GM19468 (cell line): Measurements from ENCODE around the gene SLC7A6OS.

Experiments
- ATAC-seq: cut with Tn5 transposase; IDR thresholded peaks from one replicate; pipeline ENCODE4 v1.9.1; 2021; ENCODE audit warnings: mild to moderate bottlenecking, moderate library complexity, moderate number of reproducible peaks; ENCODE audit not compliant: unreplicated experiment; ENCODE audit errors: extremely low read depth

Gene SLC7A6OS

DNA sequence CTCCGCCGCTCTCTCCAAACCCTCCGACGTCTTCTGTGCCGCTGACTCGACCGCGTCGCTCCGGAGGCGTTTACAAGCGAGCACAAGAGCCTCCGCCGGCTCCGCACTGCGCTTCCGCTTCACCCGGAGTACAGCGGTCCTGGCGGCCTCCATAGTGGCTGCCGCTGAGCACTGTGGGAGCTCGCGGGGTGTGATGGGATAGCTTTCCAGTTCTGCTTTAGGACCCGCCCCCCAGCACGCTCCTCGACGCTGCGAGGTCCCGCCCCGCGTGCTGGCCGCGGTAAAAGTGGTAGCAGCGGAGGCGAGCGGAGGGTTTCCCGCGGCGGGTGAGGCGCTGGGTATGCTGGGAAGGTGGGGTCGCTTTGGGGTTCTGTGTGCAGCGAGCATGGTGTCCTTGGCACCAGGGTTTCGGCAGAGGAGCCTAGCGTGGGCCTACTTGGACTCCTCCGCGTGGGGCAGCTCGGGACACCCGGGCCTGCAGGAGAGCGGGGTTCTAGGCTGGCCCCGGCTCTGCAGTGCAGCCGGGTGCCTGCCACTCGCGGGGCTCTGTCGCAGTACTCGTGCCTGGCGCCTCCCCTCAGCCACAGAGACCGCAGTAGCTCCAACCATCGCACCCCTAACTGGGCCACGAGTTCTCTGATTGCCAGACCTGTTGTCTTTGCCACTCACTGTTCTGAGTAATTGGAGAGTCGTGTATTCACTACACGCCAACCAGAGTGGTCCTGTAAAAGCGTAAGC lies at the start of gene SLC7A6OS, which contains the start of gene PRMT7:
TSS of gene SLC7A6OS (minus strand) at position 173 of the 738 bp plus-strand sequence. CDS start at position 153, 20 bp downstream.
TSS of gene PRMT7 (plus strand) at position 246 of the 738 bp plus-strand sequence. CDS start 4,961 bp downstream, outside the sequence.
- ATAC-seq, result peak; percentile 66

- no peak for ATAC-seq
Measured at GRCh38 chr16:68359398-68360191, 48.8 kb upstream of the SLC7A6OS start.

DNA sequence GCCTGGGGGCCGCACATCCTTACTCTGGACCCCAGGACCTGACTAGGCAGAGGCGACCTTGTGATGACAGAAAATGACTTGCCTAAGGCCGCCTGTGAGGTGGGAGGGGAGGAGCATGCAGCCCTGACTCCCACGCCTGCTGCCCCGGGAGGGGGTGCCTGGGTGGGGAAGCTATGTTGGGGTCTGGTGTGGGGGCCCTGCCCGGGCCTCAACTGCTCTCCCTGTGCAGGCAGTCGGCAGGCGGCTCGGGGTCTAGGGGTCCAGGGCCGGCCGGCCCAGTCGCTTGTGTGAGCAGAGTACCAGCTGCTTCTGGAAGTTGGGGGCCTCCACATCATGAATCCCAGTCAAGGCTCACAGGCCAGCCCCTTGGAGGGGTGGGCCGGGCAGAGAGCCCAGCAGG lies 48.2 kb upstream of the SLC7A6OS start:
- ATAC-seq, result no peak

- ATAC-seq, result no peak
Measured at GRCh38 chr16:68357923-68358322, 47.2 kb upstream of the SLC7A6OS start.

GRCh38 chr16:68357521-68357922 lies 46.8 kb upstream of the SLC7A6OS start:
- no peak for ATAC-seq

- ATAC-seq, result peak; percentile 0
Measured at GRCh38 chr16:68356919-68357286, 46.2 kb upstream of the SLC7A6OS start.

- ATAC-seq, result peak; percentile 46
Measured at GRCh38 chr16:68356249-68356918, 45.6 kb upstream of the SLC7A6OS start.

GRCh38 chr16:68355447-68356248 lies 44.9 kb upstream of the SLC7A6OS start:
- ATAC-seq, result no peak

- no peak for ATAC-seq
Measured at GRCh38 chr16:68354816-68355215, 44.1 kb upstream of the SLC7A6OS start.

DNA sequence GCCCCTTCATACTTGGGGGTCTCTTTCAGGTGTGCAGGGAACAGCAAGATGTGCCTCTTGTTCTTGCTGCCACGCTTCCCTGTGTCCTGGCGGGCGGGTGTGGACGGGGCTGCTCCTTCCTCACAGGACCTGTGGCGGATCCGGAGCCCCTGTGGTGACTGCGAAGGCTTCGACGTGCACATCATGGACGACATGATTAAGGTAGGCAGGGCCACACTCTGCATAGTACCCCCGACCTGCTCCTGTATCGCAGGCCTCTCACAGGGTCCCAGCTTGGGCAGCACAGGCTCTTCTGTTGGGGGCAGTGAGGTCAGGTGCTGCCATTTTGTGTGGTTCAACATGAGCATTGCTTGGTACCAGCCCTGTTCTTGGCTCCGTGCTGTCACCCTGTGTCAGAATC lies 42.6 kb upstream of the SLC7A6OS start:
- ATAC-seq, result no peak

DNA sequence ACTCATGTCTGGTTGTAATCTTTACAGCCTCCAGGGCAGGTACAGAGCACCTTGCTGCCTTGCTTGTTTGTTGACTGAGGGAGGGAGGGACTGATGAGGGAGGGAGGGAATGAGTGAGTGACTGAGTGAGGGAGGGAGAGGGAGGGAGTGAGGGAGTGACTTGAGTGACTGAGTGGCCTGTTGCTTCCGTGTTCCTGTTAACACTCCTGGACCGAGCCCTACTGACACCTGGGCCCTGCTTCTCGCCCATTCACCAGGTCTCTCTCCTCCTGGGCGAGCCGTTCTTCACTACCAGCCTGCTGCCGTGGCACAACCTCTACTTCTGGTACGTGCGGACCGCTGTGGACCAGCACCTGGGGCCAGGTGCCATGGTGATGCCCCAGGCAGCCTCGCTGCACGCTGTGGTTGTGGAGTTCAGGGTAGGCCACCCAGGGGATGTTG lies 41.3 kb upstream of the SLC7A6OS start:
- ATAC-seq, result no peak

- no peak for ATAC-seq
Measured at GRCh38 chr16:68351463-68351862, 40.7 kb upstream of the SLC7A6OS start.

DNA sequence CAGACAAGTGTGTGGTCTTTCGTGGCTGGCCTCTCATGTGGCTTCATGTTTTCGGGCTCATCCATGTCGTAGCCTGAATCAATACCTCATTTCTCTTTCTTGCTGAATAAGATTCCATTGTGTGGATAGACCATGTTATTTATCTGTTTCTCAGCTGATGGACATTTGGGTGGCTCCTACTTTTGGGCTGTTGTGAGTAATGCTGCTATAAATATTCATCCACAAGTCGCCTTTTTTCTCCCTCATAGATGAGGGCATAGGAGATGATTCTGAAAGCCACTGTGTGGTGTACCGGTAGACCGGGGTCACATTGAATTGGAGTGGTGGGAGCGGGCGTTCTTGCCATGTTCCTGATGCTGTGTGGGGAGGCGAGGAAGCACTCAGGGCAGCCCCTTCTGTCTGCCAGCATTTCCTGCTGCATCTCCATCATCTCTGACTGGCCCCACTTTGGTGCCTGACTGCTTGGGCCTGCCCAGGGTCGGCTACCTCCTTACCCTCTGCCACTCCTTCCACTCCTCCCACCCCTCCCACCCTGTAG lies 40.1 kb upstream of the SLC7A6OS start:
- no peak for ATAC-seq

DNA sequence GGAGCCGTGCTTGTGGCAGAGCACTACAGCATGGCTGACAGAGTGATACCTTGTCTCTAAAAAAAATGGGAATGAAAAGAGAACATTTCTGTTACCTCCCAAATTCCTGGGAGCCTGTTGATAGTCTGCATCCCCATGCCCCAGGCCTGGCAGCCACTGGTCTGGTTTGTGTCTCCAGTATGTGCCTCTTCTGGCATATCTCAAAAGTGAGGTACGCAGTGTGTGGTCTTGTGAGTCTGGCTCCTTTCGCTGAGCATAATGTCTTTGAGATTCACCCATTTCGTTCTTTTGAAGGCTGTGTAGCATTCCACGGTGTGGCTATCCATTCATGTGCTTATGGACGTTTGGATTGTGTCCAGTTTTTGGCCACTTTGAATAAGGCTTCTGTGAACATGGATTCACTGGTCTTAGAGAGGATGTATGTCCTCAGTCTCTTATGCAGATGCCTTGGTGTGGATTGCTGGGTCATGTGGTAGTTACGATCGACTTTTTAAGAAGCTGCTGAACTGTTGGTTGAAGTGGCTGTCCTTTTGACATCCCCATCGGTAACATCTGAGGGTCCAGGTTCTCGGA lies 39.2 kb upstream of the SLC7A6OS start:
- no peak for ATAC-seq

- no peak for ATAC-seq
Measured at GRCh38 chr16:68348639-68349445, 38.1 kb upstream of the SLC7A6OS start.

- ATAC-seq, result no peak
Measured at GRCh38 chr16:68347605-68348004, 36.9 kb upstream of the SLC7A6OS start.

DNA sequence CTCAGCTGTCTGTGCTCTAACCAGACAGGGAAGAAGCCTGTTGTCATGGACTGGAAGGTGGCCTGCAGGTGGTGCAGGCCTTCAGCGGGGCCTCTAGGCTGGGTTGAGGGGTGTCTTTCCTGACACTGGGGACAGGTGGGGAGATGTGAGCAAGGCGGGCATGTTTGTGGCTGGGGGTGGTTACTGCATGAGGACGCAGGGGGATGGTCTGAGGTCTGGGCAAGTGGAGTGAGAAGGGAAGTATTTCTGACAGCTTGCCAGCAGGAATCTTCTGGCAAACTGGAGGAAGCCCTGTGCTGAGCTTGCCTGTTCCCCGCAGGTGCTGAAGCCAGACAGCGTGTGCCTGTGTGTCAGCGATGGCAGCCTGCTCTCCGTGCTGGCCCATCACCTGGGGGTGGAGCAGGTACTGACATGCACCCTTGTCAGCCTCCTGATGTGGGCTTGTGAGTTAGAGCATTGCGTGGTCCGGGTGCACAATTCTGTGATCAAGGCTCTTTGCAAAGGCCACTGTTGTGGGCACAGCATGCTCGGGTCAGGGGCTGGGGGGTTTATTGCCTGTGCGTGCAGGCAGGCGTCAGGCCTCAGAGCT lies 36.2 kb upstream of the SLC7A6OS start:
- ATAC-seq, result no peak

DNA sequence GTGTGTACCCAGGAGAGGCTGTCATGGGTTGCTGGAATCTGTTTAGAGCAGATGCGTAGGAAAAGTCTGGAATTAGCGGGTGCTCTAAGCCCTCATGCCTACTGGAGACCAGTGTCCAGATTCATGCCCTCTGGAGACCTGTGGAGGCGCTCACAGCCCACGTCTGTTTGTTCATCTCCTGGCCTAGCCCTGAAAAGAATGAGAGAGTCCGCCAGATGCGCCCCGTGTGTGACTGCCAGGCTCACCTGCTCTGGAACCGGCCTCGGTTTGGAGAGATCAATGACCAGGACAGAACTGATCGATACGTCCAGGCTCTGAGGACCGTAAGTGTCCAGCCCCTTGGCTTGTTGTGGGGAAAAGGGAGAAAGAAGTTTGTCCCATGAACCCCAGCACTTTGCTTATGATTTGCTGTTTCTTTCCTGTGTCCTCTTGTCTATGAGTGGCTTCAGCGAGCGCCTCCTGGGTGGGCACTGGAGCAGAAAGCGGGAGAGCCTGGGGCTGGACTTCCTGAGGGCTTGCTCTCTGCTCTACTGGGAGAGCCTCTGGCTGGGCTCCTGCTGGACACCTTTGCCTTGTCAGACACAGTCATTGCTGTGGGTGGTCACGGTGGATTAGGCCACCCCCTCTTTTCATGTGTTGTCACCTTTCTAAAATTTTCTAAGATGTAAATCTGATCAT lies 35.4 kb upstream of the SLC7A6OS start:
- no peak for ATAC-seq
